ENCODE results near the gene MAU2. TPM values are rescaled to one million over a fixed set of nuclear protein-coding genes. Genes with fewer than 3 reads are reported as not detected.

Gene MAU2
- total and polyA plus RNA-seq, 2 of the 13 experiments (the other 11 are each of a cell fraction or from before 2014, with no cell fraction given): 16.8 to 33.8 TPM

- TF ChIP-seq NFKB2 (CRISPR knock-in tag; IDR thresholded peaks at IDR 0.05; ENCODE audit: borderline replicate concordance) (peak; percentile 97), SNAPC2 (CRISPR knock-in tag; IDR thresholded peaks at IDR 0.05) (peak; percentile 90), MXD3 (CRISPR knock-in tag; IDR thresholded peaks at IDR 0.05) (peak; percentile 97), NKX3-1 (CRISPR knock-in tag; IDR thresholded peaks at IDR 0.05) (peak; percentile 98), CCAR2 (optimal IDR thresholded peaks at IDR 0.05; ENCODE audit: low read depth, low read length) (no peak), HOMEZ (CRISPR knock-in tag; IDR thresholded peaks at IDR 0.05; ENCODE audit: low read depth) (peak; percentile 64; the same call in 1 of the 2 replicates), ZBTB46 (CRISPR knock-in tag; IDR thresholded peaks at IDR 0.05; ENCODE audit: borderline replicate concordance) (0 out of 2 replicates have a peak, but pooled peaks have one; percentile 57), MLLT10 (CRISPR knock-in tag; IDR thresholded peaks at IDR 0.05) (no peak), ZNF879 (CRISPR knock-in tag; IDR thresholded peaks at IDR 0.05) (peak; percentile 82), ZNF275 (CRISPR knock-in tag; IDR thresholded peaks at IDR 0.05; ENCODE audit: borderline replicate concordance) (peak; percentile 90; the same call in 1 of the 2 replicates), SMC3 (IDR thresholded peaks at IDR 0.05; ENCODE audit: low read length) (no peak), CTCF (CRISPR knock-in tag; IDR thresholded peaks at IDR 0.05) (peak; percentile 61), KDM5B (CRISPR knock-in tag; IDR thresholded peaks at IDR 0.05; ENCODE audit: borderline replicate concordance) (peak; percentile 97), ZNF891 (CRISPR knock-in tag; IDR thresholded peaks at IDR 0.05) (peak; percentile 94), KLF15 (CRISPR knock-in tag; IDR thresholded peaks at IDR 0.05; ENCODE audit: borderline replicate concordance) (peak; percentile 86; the same call in 1 of the 2 replicates), ZNF232 (CRISPR knock-in tag; IDR thresholded peaks at IDR 0.05; ENCODE audit: borderline replicate concordance) (peak; percentile 82), LCORL (IDR thresholded peaks at IDR 0.05) (no peak), LCORL (CRISPR knock-in tag; IDR thresholded peaks at IDR 0.05) (peak; percentile 40; the same call in 1 of the 2 replicates), ZNF460 (CRISPR knock-in tag; IDR thresholded peaks at IDR 0.05; ENCODE audit: borderline replicate concordance) (no peak; the same call in 1 of the 2 replicates)
These were observed 84.5 kb downstream of the MAU2 start, which contains the start of gene GATAD2A (continued) for GRCh38 chr19:19404879-19405860.

Measured in HepG2 (cell line).